ENCODE data around the gene DEFB129. TPM values are rescaled to one million over a fixed set of nuclear protein-coding genes. Genes with fewer than 3 reads are reported as not detected.
"Not testable (repeated sequence)": the region's sequence is repeated elsewhere in the genome, so short reads cannot be mapped to it uniquely, and the experiment has no call there.

The DEFB129 gene
- total RNA-seq, 1 donor from 2014 or later, result not detected

DNA sequence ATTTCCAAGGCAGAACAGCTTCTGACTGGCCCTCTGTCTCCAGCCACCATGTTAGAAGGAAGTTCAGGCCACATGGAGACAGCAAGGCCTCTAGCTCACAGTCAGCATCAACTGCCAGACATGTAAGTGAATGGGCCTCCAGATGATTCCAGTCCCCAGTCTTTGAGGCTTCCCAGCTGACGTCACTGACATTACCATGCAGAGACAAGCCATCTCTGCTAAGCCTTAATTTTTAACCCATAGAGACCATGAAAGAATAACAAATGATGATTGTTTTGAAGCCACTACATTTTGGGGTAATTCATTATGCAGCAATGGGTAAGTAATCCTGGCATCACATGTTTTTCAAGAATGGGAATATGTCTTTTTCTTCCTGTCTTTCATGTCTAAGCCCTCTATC lies 11.3 kb upstream of the DEFB129 start:
- no peaks in the 10 kb centered on the region for H3K36me3 Mint-ChIP-seq (ENCODE audit: unreplicated experiment)
- peaks cover 50% of the 10 kb centered on the region for H3K27me3 Mint-ChIP-seq (ENCODE audit: unreplicated experiment)
- TF ChIP-seq, protein P1, sequence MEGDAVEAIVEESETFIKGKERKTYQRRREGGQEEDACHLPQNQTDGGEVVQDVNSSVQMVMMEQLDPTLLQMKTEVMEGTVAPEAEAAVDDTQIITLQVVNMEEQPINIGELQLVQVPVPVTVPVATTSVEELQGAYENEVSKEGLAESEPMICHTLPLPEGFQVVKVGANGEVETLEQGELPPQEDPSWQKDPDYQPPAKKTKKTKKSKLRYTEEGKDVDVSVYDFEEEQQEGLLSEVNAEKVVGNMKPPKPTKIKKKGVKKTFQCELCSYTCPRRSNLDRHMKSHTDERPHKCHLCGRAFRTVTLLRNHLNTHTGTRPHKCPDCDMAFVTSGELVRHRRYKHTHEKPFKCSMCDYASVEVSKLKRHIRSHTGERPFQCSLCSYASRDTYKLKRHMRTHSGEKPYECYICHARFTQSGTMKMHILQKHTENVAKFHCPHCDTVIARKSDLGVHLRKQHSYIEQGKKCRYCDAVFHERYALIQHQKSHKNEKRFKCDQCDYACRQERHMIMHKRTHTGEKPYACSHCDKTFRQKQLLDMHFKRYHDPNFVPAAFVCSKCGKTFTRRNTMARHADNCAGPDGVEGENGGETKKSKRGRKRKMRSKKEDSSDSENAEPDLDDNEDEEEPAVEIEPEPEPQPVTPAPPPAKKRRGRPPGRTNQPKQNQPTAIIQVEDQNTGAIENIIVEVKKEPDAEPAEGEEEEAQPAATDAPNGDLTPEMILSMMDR (IDR thresholded peaks at IDR 0.05), result no peak
- no peak for DNase-seq (ENCODE audit: extremely low spot score, unreplicated experiment)
- no peaks in the 10 kb centered on the region for H3K4me1 Mint-ChIP-seq (ENCODE audit: unreplicated experiment)
- H3K27ac Mint-ChIP-seq (ENCODE audit: unreplicated experiment), result no peak overlapping the region
- H3K4me3 Mint-ChIP-seq (ENCODE audit: unreplicated experiment), result no peak overlapping the region
- no peaks in the 10 kb centered on the region for H3K9me3 Mint-ChIP-seq (ENCODE audit: unreplicated experiment)

DNA sequence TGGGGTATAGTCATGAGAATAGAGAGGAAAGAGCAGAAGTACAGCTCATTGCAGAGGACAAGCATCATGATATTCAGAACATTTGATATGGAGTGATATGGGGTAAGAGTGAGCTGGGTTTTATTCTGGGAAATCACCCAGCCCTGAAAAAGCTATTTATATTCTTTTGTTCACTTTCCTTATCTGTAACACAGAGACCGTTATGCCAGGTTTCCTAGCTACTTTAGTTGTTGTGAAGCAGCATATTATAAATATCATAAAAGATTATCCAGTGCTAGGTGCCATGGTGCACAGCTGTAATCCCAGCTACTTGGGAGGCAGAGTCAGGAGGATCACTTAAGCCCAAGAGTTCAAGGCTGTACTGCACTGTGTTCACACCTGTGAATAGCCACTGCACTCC lies 9.8 kb upstream of the DEFB129 start:
- DNase-seq (ENCODE audit: extremely low spot score, unreplicated experiment), result no peak
- H3K27me3 Mint-ChIP-seq (ENCODE audit: unreplicated experiment), result peaks cover 47% of the 10 kb centered on the region
- H3K36me3 Mint-ChIP-seq (ENCODE audit: unreplicated experiment), result no peaks in the 10 kb centered on the region
- H3K27ac Mint-ChIP-seq (ENCODE audit: unreplicated experiment), result no peak overlapping the region
- H3K9me3 Mint-ChIP-seq (ENCODE audit: unreplicated experiment), result no peaks in the 10 kb centered on the region
- TF ChIP-seq, protein P1 (IDR thresholded peaks at IDR 0.05), result no peak
- no peaks in the 10 kb centered on the region for H3K4me1 Mint-ChIP-seq (ENCODE audit: unreplicated experiment)
- H3K4me3 Mint-ChIP-seq (ENCODE audit: unreplicated experiment), result no peak overlapping the region

DNA sequence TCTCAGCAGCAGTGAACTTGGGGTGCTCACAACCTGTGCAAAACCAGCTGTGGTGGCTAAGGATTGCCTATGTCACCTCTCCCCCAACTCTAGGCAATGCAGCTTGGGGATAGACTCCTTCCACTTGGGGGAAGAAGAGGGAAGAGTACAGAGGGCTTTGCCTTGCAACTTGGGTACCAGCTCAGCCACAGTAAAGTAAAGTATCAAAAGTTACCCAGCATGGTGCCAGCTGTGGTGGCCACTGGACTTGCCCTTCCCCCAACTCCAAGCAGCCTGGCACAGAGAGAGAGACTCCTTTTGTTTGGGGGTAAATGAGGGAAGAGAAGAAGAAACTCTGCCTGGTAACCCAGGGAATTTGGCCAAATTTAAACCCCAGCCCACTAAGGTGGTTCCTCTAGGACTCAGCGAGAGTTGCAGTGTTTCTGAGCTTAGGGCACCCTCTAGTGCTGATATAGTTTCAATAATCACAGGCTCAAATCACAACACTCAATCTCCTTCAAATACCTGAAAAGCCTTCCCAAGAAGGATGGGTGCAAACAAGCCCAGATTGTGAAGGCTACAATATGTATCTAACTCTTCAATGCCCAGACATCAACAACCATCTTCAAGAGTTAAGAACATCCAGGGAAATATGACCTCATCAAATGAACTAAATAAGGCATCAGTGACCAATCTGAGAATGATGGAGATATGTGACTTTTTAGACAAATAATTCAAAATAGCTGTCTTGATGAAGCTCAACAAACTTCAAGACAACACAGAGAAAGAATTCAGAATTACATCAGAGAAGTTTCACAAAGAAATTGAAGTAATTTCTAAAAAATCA lies 7.6 kb upstream of the DEFB129 start:
- Mint-ChIP-seq H3K4me1 (ENCODE audit: unreplicated experiment) (no peaks in the 10 kb centered on the region), H3K36me3 (ENCODE audit: unreplicated experiment) (no peaks in the 10 kb centered on the region), H3K27ac (ENCODE audit: unreplicated experiment) (no peak overlapping the region), H3K4me3 (ENCODE audit: unreplicated experiment) (no peak overlapping the region), H3K9me3 (ENCODE audit: unreplicated experiment) (no peaks in the 10 kb centered on the region), H3K27me3 (ENCODE audit: unreplicated experiment) (peaks cover 57% of the 10 kb centered on the region)
- DNase-seq (ENCODE audit: extremely low spot score, unreplicated experiment), result no peak
- TF ChIP-seq, protein P1 (IDR thresholded peaks at IDR 0.05), result peak; percentile 41

DNA sequence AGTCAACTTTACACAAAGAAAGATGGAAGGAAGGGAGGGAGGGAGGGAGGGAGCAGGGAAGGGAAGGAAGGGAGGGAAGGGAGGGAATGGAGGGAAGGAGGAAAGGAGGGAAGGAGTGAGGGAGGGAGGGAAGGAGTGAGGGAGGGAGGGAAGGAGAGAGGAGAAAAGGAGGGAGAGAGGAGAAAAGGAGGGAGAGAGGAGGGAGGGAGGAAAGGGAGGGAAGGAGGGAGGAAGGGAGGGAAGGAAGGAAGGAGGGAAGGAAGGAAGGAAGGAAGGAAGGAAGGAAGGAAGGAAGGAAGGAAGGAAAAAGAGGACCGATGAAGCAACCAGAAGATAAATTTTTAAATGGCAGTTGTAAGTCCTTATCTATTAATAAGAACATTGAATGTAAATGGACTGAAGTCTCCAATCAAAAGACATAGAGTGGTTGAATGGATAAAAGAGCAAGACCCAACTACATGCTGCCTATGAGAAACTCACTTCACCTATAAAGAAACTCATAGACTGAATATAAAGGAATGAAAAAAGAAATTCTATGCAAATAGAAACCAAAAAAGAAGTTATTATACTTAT lies 5.7 kb upstream of the DEFB129 start:
- Mint-ChIP-seq H3K4me3 (ENCODE audit: unreplicated experiment) (no peak overlapping the region), H3K9me3 (ENCODE audit: unreplicated experiment) (no peaks in the 10 kb centered on the region), H3K36me3 (ENCODE audit: unreplicated experiment) (no peaks in the 10 kb centered on the region), H3K27ac (ENCODE audit: unreplicated experiment) (no peak overlapping the region), H3K27me3 (ENCODE audit: unreplicated experiment) (peaks cover 62% of the 10 kb centered on the region), H3K4me1 (ENCODE audit: unreplicated experiment) (no peaks in the 10 kb centered on the region)
- DNase-seq (ENCODE audit: extremely low spot score, unreplicated experiment), result no peak
- TF ChIP-seq, protein P1 (IDR thresholded peaks at IDR 0.05), result no peak

DNA sequence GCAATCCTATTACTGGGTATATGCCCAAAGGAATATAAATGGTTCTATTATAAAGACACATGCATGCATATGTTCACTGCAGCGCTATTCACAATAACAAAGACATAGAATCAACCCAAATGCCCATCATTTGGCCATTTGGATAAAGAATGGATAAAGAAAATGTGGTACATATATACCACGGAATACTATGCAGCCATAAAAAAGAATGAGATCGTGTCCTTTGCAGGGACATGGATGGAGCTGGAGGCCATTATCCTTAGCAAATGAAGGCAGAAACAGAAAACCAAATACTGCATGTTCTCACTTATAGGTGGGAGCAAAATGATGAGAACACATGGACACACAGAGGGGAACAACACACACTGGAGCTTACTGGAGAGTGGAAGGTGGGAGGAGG lies 1.2 kb upstream of the DEFB129 start:
- H3K27me3 Mint-ChIP-seq (ENCODE audit: unreplicated experiment), result peaks cover 60% of the 10 kb centered on the region
- not testable (repeated sequence) for H3K9me3 Mint-ChIP-seq (ENCODE audit: unreplicated experiment)

More for the DNA sequence above, 1.2 kb upstream of the DEFB129 start:
- not testable (repeated sequence) for H3K4me3 Mint-ChIP-seq (ENCODE audit: unreplicated experiment); H3K36me3 Mint-ChIP-seq (ENCODE audit: unreplicated experiment); H3K27ac Mint-ChIP-seq (ENCODE audit: unreplicated experiment); DNase-seq (ENCODE audit: extremely low spot score, unreplicated experiment); H3K4me1 Mint-ChIP-seq (ENCODE audit: unreplicated experiment)
